ENCODE data around the gene CYP4F2. TPM values are rescaled to one million over a fixed set of nuclear protein-coding genes. Genes with fewer than 3 reads are reported as not detected.

The CYP4F2 gene
- total and polyA plus RNA-seq, 9 of the 15 experiments (the other 6 are each of a cell fraction or from before 2014, with no cell fraction given): 0.10 to 0.56 (median 0.32) TPM; not detected in 2

GRCh38 chr19:15836330-15837220 lies 61.3 kb downstream of the CYP4F2 start (continued):
- TF ChIP-seq, protein P1, sequence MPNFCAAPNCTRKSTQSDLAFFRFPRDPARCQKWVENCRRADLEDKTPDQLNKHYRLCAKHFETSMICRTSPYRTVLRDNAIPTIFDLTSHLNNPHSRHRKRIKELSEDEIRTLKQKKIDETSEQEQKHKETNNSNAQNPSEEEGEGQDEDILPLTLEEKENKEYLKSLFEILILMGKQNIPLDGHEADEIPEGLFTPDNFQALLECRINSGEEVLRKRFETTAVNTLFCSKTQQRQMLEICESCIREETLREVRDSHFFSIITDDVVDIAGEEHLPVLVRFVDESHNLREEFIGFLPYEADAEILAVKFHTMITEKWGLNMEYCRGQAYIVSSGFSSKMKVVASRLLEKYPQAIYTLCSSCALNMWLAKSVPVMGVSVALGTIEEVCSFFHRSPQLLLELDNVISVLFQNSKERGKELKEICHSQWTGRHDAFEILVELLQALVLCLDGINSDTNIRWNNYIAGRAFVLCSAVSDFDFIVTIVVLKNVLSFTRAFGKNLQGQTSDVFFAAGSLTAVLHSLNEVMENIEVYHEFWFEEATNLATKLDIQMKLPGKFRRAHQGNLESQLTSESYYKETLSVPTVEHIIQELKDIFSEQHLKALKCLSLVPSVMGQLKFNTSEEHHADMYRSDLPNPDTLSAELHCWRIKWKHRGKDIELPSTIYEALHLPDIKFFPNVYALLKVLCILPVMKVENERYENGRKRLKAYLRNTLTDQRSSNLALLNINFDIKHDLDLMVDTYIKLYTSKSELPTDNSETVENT (CRISPR knock-in tag; IDR thresholded peaks at IDR 0.05): peak; percentile 86
- TF ChIP-seq GATAD2A (IDR thresholded peaks at IDR 0.05): 0 out of 2 replicates have a peak, but pooled peaks have one; percentile 76
- TF ChIP-seq SRSF3 (IDR thresholded peaks at IDR 0.05; ENCODE audit: insufficient read depth, low read length): 0 out of 2 replicates have a peak, but pooled peaks have one; percentile 73
- TF ChIP-seq KLF10 (CRISPR knock-in tag; IDR thresholded peaks at IDR 0.05): peak; percentile 86
- TF ChIP-seq RFX1 (IDR thresholded peaks at IDR 0.05): no peak
- no peak for TF ChIP-seq FOXJ3 (CRISPR knock-in tag; IDR thresholded peaks at IDR 0.05)
- no peak for TF ChIP-seq FOXM1 (IDR thresholded peaks at IDR 0.05; ENCODE audit: low read depth)
- TF ChIP-seq FOXM1 (CRISPR knock-in tag; IDR thresholded peaks at IDR 0.05; ENCODE audit: low read depth): no peak; the same call in 1 of the 2 replicates
- no peak for TF ChIP-seq NFXL1 (CRISPR knock-in tag; IDR thresholded peaks at IDR 0.05)
- TF ChIP-seq BMI1 (IDR thresholded peaks at IDR 0.05; ENCODE audit: low read length): no peak
- peak; percentile 87 for TF ChIP-seq ASH1L (IDR thresholded peaks at IDR 0.05; ENCODE audit: borderline replicate concordance, low read depth, partially characterized antibody)
- peak; percentile 76 for TF ChIP-seq FUS (optimal IDR thresholded peaks at IDR 0.05; ENCODE audit: low read depth, low read length)
- TF ChIP-seq SNRNP70 (optimal IDR thresholded peaks at IDR 0.05; ENCODE audit: low read depth, low read length): no peak
- TF ChIP-seq ZNF57 (CRISPR knock-in tag; IDR thresholded peaks at IDR 0.05): peak; percentile 79; the same call in 1 of the 2 replicates
- no peak for TF ChIP-seq POLR3G (IDR thresholded peaks at IDR 0.05; ENCODE audit: extremely low read depth, insufficient read length, insufficient replicate concordance)
- TF ChIP-seq SRSF1 (IDR thresholded peaks at IDR 0.05; ENCODE audit: low read depth, low read length): no peak
- TF ChIP-seq ARID3B (CRISPR knock-in tag; IDR thresholded peaks at IDR 0.05; ENCODE audit: borderline replicate concordance): peak; percentile 69; the same call in 1 of the 2 replicates
- peak; percentile 73; the same call in 1 of the 2 replicates for TF ChIP-seq ZNF561 (CRISPR knock-in tag; conservative IDR thresholded peaks at IDR 0.05)
- TF ChIP-seq, protein P2, sequence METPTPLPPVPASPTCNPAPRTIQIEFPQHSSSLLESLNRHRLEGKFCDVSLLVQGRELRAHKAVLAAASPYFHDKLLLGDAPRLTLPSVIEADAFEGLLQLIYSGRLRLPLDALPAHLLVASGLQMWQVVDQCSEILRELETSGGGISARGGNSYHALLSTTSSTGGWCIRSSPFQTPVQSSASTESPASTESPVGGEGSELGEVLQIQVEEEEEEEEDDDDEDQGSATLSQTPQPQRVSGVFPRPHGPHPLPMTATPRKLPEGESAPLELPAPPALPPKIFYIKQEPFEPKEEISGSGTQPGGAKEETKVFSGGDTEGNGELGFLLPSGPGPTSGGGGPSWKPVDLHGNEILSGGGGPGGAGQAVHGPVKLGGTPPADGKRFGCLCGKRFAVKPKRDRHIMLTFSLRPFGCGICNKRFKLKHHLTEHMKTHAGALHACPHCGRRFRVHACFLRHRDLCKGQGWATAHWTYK (CRISPR knock-in tag; IDR thresholded peaks at IDR 0.05): peak; percentile 94
- TF ChIP-seq HDAC3 (IDR thresholded peaks at IDR 0.05; ENCODE audit: borderline replicate concordance, partially characterized antibody): peak; percentile 55
- no peak for TF ChIP-seq COPS2 (conservative IDR thresholded peaks at IDR 0.05)
- peak; percentile 80; the same call in 1 of the 2 replicates for TF ChIP-seq ZBED1 (IDR thresholded peaks at IDR 0.05)
- TF ChIP-seq ZNF583 (CRISPR knock-in tag; IDR thresholded peaks at IDR 0.05): peak; percentile 82; the same call in 1 of the 2 replicates
- peak; percentile 85; the same call in 1 of the 2 replicates for TF ChIP-seq GTF2E2 (tag; IDR thresholded peaks at IDR 0.05)
- peak; percentile 28 for TF ChIP-seq NFRKB (IDR thresholded peaks at IDR 0.05; ENCODE audit: low read depth)

Measured in K562 (cell line).